H1 (cell line): ENCODE data around the gene UQCRQ. TPM values are rescaled to one million over a fixed set of nuclear protein-coding genes. Genes with fewer than 3 reads are reported as not detected.

ENCODE experiments used
- CTCF ChIA-PET: fragments of 300-600 bp; sonication (Branson Sonifier 250); formaldehyde crosslinking; loops from one replicate; lab custom pipeline; 2021; ENCODE audit not compliant: partially characterized antibody; lab: Charles Lee
- POLR2A ChIA-PET: fragments of 300-600 bp; sonication (Branson Sonifier 250); formaldehyde crosslinking; loops from one replicate; lab custom pipeline; 2021; ENCODE audit warnings: inconsistent platforms; ENCODE audit not compliant: partially characterized antibody; lab: Charles Lee
- DNase-seq, 2 experiments: peaks; one replicate each; pipeline versions ENCODE4 v3.0.0 to v3.0.0-alpha.2; 2010 to 2022; ENCODE audit warnings: low spot score in 2 of 2, low read depth in 1 of 2, mixed read lengths in 1 of 2
- FAIRE-seq: peaks from 2 replicates; lab custom pipeline; 2011; peaks lifted over from hg19 to GRCh38; lab: Jason Lieb, UNC
- H2AFZ ChIP-seq: 2 replicates; pipeline ENCODE4 v1.8.1; 2012; ENCODE audit warnings: low read length, inconsistent platforms
- H2AK5ac ChIP-seq: 2 replicates; pipeline ENCODE4 v1.6.1; 2013; ENCODE audit warnings: low read depth, low read length
- H2BK120ac ChIP-seq: replicated peaks from 2 replicates; pipeline ENCODE3; 2013; ENCODE audit warnings: low read depth, low read length, inconsistent platforms
- H2BK12ac ChIP-seq: 2 replicates; pipeline ENCODE4 v1.6.1; 2013; ENCODE audit warnings: low read depth, low read length
- H2BK15ac ChIP-seq: 2 replicates; pipeline ENCODE4 v1.6.1; 2013; ENCODE audit warnings: low read length
- H2BK20ac ChIP-seq: 2 replicates; pipeline ENCODE4 v1.6.1; 2013; ENCODE audit warnings: low read length
- H2BK5ac ChIP-seq: 2 replicates; pipeline ENCODE4 v1.6.1; 2013; ENCODE audit warnings: low read depth, low read length
- H3K14ac ChIP-seq: 2 replicates; pipeline ENCODE4 v1.6.1; 2013; ENCODE audit warnings: inconsistent platforms; ENCODE audit not compliant: insufficient read length
- H3K18ac ChIP-seq: 2 replicates; pipeline ENCODE4 v1.6.1; 2013; ENCODE audit warnings: low read length; ENCODE audit errors: extremely low read depth
- H3K23ac ChIP-seq: 2 replicates; pipeline ENCODE4 v1.6.1; 2013; ENCODE audit warnings: inconsistent platforms; ENCODE audit not compliant: insufficient read length
- H3K23me2 ChIP-seq: 2 replicates; pipeline ENCODE4 v1.6.1; 2013; ENCODE audit warnings: low read depth, low read length
- H3K27ac ChIP-seq: 2 replicates; pipeline ENCODE4 v1.6.1; 2011; ENCODE audit warnings: low read depth, low read length, inconsistent platforms
- H3K27me3 ChIP-seq, 4 experiments: replicated peaks in 1 of 4; 1 replicate in 1 of 4; 2 replicates in 3 of 4; pipeline versions ENCODE4 v1.6.1 to v1.8.1; 2011 to 2013; ENCODE audit warnings: low read length in 3 of 4, mild to moderate bottlenecking in 3 of 4, inconsistent platforms in 2 of 4, mixed read lengths in 2 of 4, moderate library complexity in 1 of 4; ENCODE audit not compliant: control insufficient read depth in 3 of 4, insufficient read depth in 3 of 4; ENCODE audit errors: extremely low read depth in 1 of 4
- H3K36me3 ChIP-seq, 4 experiments: 2 replicates each; pipeline versions ENCODE4 v1.6.1 to v1.8.1; 2011 to 2013; ENCODE audit warnings: mild to moderate bottlenecking in 4 of 4, low read length in 3 of 4, moderate library complexity in 2 of 4, control low read depth in 1 of 4, inconsistent platforms in 1 of 4; ENCODE audit not compliant: insufficient read depth in 4 of 4, control insufficient read depth in 2 of 4
- H3K4ac ChIP-seq: replicated peaks from 2 replicates; pipeline ENCODE3; 2013; ENCODE audit warnings: low read length, low read depth, mixed read lengths, inconsistent platforms; ENCODE audit not compliant: insufficient read length
- H3K4me1 ChIP-seq, 4 experiments: replicated peaks in 1 of 4; 1 replicate in 1 of 4; 2 replicates in 3 of 4; pipeline versions ENCODE4 v1.6.1 to v1.8.1; 2011 to 2013; ENCODE audit warnings: low read length in 3 of 4, inconsistent platforms in 2 of 4, mixed read lengths in 1 of 4; ENCODE audit not compliant: insufficient read depth in 4 of 4, control insufficient read depth in 3 of 4
- H3K4me2 ChIP-seq, 2 experiments: 2 replicates each; pipeline versions ENCODE4 v1.6.1 to v1.8.1; 2011 to 2013; ENCODE audit warnings: low read depth in 2 of 2, low read length in 2 of 2, control low read depth in 1 of 2, inconsistent platforms in 1 of 2, mild to moderate bottlenecking in 1 of 2; ENCODE audit not compliant: insufficient read depth in 1 of 2
- H3K4me3 ChIP-seq, 4 experiments: fragments of 200-600, 300-600 bp in 1 of 4; sonication (generic), shearing (Covaris generic), sonication (Bioruptor Twin) in 1 of 4; 2 replicates each; pipeline versions ENCODE4 v1.5.1 to v1.8.1; 2011 to 2016; ENCODE audit warnings: low read length in 4 of 4, low read depth in 3 of 4, control low read depth in 2 of 4, inconsistent platforms in 2 of 4, mild to moderate bottlenecking in 2 of 4, mixed read lengths in 1 of 4, moderate library complexity in 1 of 4; ENCODE audit not compliant: insufficient read depth in 2 of 4; ENCODE audit errors: extremely low read depth in 1 of 4
- H3K56ac ChIP-seq: replicated peaks from 2 replicates; pipeline ENCODE3; 2013; ENCODE audit warnings: low read depth, mild to moderate bottlenecking, mixed read lengths, low read length, inconsistent platforms; ENCODE audit not compliant: insufficient read length
- H3K79me1 ChIP-seq: 2 replicates; pipeline ENCODE4 v1.6.1; 2013; ENCODE audit warnings: low read depth, low read length, control low read depth
- H3K79me2 ChIP-seq, 2 experiments: 2 replicates each; pipeline versions ENCODE4 v1.6.1 to v1.8.1; 2012 to 2013; ENCODE audit warnings: low read length in 2 of 2, mild to moderate bottlenecking in 2 of 2, inconsistent platforms in 1 of 2; ENCODE audit not compliant: insufficient read depth in 2 of 2, control insufficient read depth in 1 of 2
- H3K9ac ChIP-seq, 4 experiments: replicated peaks in 1 of 4; 1 replicate in 1 of 4; 2 replicates in 3 of 4; pipeline versions ENCODE4 v1.6.1 to v1.8.1; 2011 to 2013; ENCODE audit warnings: low read depth in 3 of 4, low read length in 3 of 4, control low read depth in 2 of 4, mild to moderate bottlenecking in 2 of 4, moderate library complexity in 2 of 4, inconsistent platforms in 1 of 4; ENCODE audit errors: extremely low read depth in 1 of 4
- H3K9me3 ChIP-seq, 2 experiments: 2 replicates each; pipeline versions ENCODE4 v1.6.1 to v1.8.1; 2012 to 2013; ENCODE audit warnings: mild to moderate bottlenecking in 2 of 2, moderate library complexity in 2 of 2, control low read depth in 1 of 2, inconsistent platforms in 1 of 2, low read depth in 1 of 2, low read length in 1 of 2, mixed read lengths in 1 of 2; ENCODE audit not compliant: insufficient read depth in 2 of 2
- H4K20me1 ChIP-seq, 2 experiments: replicated peaks in 1 of 2; 2 replicates each; pipeline versions ENCODE3 to v1.8.1; 2011 to 2013; ENCODE audit warnings: inconsistent platforms in 2 of 2, low read length in 2 of 2, mild to moderate bottlenecking in 1 of 2; ENCODE audit not compliant: insufficient read depth in 2 of 2, control insufficient read depth in 1 of 2
- H4K5ac ChIP-seq: 2 replicates; pipeline ENCODE4 v1.6.1; 2013; ENCODE audit warnings: low read length, low read depth, mixed read lengths, inconsistent platforms; ENCODE audit not compliant: insufficient read length
- H4K8ac ChIP-seq: 2 replicates; pipeline ENCODE4 v1.8.0; 2013; ENCODE audit warnings: mild to moderate bottlenecking, moderate library complexity, low read length, inconsistent platforms; ENCODE audit not compliant: insufficient read depth; ENCODE audit errors: extremely low read depth
- H4K91ac ChIP-seq: replicated peaks from 2 replicates; pipeline ENCODE3; 2013; ENCODE audit warnings: low read length, mixed read lengths, inconsistent platforms; ENCODE audit not compliant: insufficient read length
- E2F6 ChIP-seq: IDR thresholded peaks from 2 replicates; pipeline ENCODE4 v1.6.1; 2012; ENCODE audit warnings: inconsistent platforms
- EZH2 ChIP-seq: fragments of 200-600 bp; sonication (generic); IDR thresholded peaks from 2 replicates; pipeline ENCODE4 v1.7.1; 2012; ENCODE audit warnings: low read depth, mild to moderate bottlenecking, moderate library complexity, low read length, inconsistent platforms; ENCODE audit not compliant: severe bottlenecking
- FOSL1 ChIP-seq: IDR thresholded peaks from 2 replicates; pipeline ENCODE4 v1.6.1; 2011; ENCODE audit warnings: mild to moderate bottlenecking, low read depth, low read length, moderate library complexity; ENCODE audit not compliant: insufficient read depth
- SIN3A ChIP-seq, 2 experiments: IDR thresholded peaks in 1 of 2; conservative IDR thresholded peaks in 1 of 2; 2 replicates each; pipeline ENCODE4 v1.6.1; 2011 to 2012; ENCODE audit warnings: low read length in 2 of 2, improper control_type of control experiment in 1 of 2, low read depth in 1 of 2, mild to moderate bottlenecking in 1 of 2
- TCF12 ChIP-seq: IDR thresholded peaks from 2 replicates; pipeline ENCODE4 v1.6.1; 2011; ENCODE audit warnings: low read depth, mild to moderate bottlenecking, low read length
- WGBS, 2 experiments: shearing (Covaris generic) in 1 of 2; methylation state at CpG; one replicate each; pipeline versions ENCODE4 v1.1.6 to v1.1.7; 2013 to 2015; ENCODE audit warnings: low lambda C conversion rate in 2 of 2, mixed read lengths in 2 of 2, inconsistent platforms in 1 of 2, low coverage in 1 of 2, missing lambda C conversion rate in 1 of 2; ENCODE audit not compliant: insufficient replicate concordance in 2 of 2, insufficient coverage in 1 of 2, insufficient read length in 1 of 2; ENCODE audit errors: extremely low coverage in 1 of 2, missing lambda C conversion rate in 1 of 2; 5-methylcytosine and 5-hydroxymethylcytosine counted together
- long read RNA-seq, 2 experiments: library from RNA in 1 of 2; library from capped mRNA in 1 of 2; stranded (forward); transcript quantifications; one replicate each; pipeline ENCODE4 v2.0.0, GENCODE V29; 2021; ENCODE audit warnings: inconsistent platforms in 1 of 2
- polyA minus RNA-seq, 3 experiments: library from RNA; depleted of rRNA, polyadenylated mRNA; stranded (reverse); fragments of >200 nt; gene quantifications; 1 replicate in 2 of 3; 2 replicates in 1 of 3; pipeline ENCODE4 v1.2.3, GENCODE V29; 2011
- polyA plus RNA-seq, 7 experiments: library from polyadenylated mRNA; depleted of rRNA in 3 of 7; stranded (reverse) in 5 of 7; unstranded in 2 of 7; fragments of >200 nt in 5 of 7; fragments of 200-250 nt in 2 of 7; gene quantifications; 1 replicate in 5 of 7; 2 replicates in 1 of 7; 4 replicates in 1 of 7; pipeline versions ENCODE4 v1.2.1 to v1.2.3, GENCODE V29; 2011 to 2013; ENCODE audit warnings: missing spikeins in 2 of 7, mixed read lengths in 2 of 7
- total RNA-seq: library from RNA; stranded (reverse); fragmentation: NEBNext Ultra II Directional; extraction: Animal tissue kit (Norgen Biotek cat#: 25700); gene quantifications from 2 replicates; pipeline ENCODE4 v1.2.1, GENCODE V29; 2021

The UQCRQ gene
- total RNA-seq (282 and 293 TPM in 2 replicates), polyA plus RNA-seq (2011; rRNA removed) (177 and 195 TPM in 2 replicates), polyA minus RNA-seq (2011; rRNA and poly(A)+ RNA removed) (18.8 and 18.9 TPM in 2 replicates)
- polyA plus RNA-seq (2011; cell fraction: cytosol; rRNA removed): 180 TPM
- polyA plus RNA-seq (2011; cell fraction: nucleus; rRNA removed): 145 TPM
- polyA plus RNA-seq (2012, experiment 1 of 2): 223 to 374 TPM (median 268 TPM) in 4 replicates
- 178 TPM for polyA plus RNA-seq (2012, experiment 2 of 2)
- polyA plus RNA-seq (2013, experiment 1 of 2): 550 TPM
- 597 TPM for polyA plus RNA-seq (2013, experiment 2 of 2)
- polyA minus RNA-seq (2011; cell fraction: cytosol; rRNA and poly(A)+ RNA removed): 47.9 TPM
- 51.4 TPM for polyA minus RNA-seq (2011; cell fraction: nucleus; rRNA and poly(A)+ RNA removed)
- long read RNA-seq, experiment 1, transcript UQCRQ-202 (3 exons, 429 nt): minor isoform, 11 of 215 reads
- long read RNA-seq, experiment 1, transcript UQCRQ-201 (2 exons, 586 nt): minor isoform, 44 of 215 reads
- long read RNA-seq, experiment 1, transcript UQCRQ-203 (3 exons, 839 nt): major isoform, 143 of 215 reads
- long read RNA-seq, experiment 1, partial matches to known transcripts: 1 of 215 reads
- long read RNA-seq, experiment 1, other reads (novel, unspliced or antisense): 13 of 215 reads
- long read RNA-seq, experiment 2, transcript UQCRQ-206 (2 exons, 874 nt): major isoform, 5 of 8 reads
- long read RNA-seq, experiment 2, partial matches to known transcripts: 0 of 8 reads
- long read RNA-seq, experiment 2, other reads (novel, unspliced or antisense): 2 of 8 reads

- H3K9me3 ChIP-seq: no peaks in the 10 kb centered on the region
- peak within 1 kb of the TSS; percentile 98 for H4K8ac ChIP-seq
- DNase-seq (peak; percentile 93 to 97), FAIRE-seq (peak; percentile 73)
- peaks cover 0 to 2% of the 10 kb centered on the region in 2 experiments for H4K20me1 ChIP-seq
- peak within 1 kb of the TSS; percentile 93 for H3K27ac ChIP-seq
- H3K23me2 ChIP-seq: peaks cover 6% of the 10 kb centered on the region
- H2BK12ac ChIP-seq: 0 out of 2 replicates have a peak within 1 kb of the TSS, but pooled peaks have one; percentile 2
- 1% methylated on average over 47 of the region's 55 CpGs; no CpG with 5 or more reads in 1 of the 2 experiments for WGBS, 2 experiments
- H4K5ac ChIP-seq: peak within 1 kb of the TSS; percentile 91
- H3K9ac ChIP-seq: peak within 1 kb of the TSS; percentile 75 to 96 (median 85)
- H2AFZ ChIP-seq: peak within 1 kb of the TSS; percentile 47
- 0 out of 2 replicates have a peak within 1 kb of the TSS, but pooled peaks have one; percentile 58 for H2AK5ac ChIP-seq
- H3K4ac ChIP-seq: peak within 1 kb of the TSS; percentile 75
- no peaks in the 10 kb centered on the region for H3K27me3 ChIP-seq
- H3K4me3 ChIP-seq: peak within 1 kb of the TSS; percentile 80 to 99 (median 88)
- no peak within 1 kb of the TSS for H2BK15ac ChIP-seq
- no peak within 1 kb of the TSS for H2BK20ac ChIP-seq
- peaks cover 6 to 23% (median 14%) of the 10 kb centered on the region in 4 experiments; a peak in 5 of 8 replicates for H3K36me3 ChIP-seq
- peak within 1 kb of the TSS; percentile 67 for H3K56ac ChIP-seq
- H2BK120ac ChIP-seq: no peak within 1 kb of the TSS
- no peak within 1 kb of the TSS; the same call in 1 of the 2 replicates for H3K18ac ChIP-seq
- no peak within 1 kb of the TSS for H3K23ac ChIP-seq
- peak within 1 kb of the TSS; percentile 58 for H4K91ac ChIP-seq
- H3K79me2 ChIP-seq: peaks cover 3 to 13% of the 10 kb centered on the region in 2 experiments; a peak in 2 of 4 replicates
- ChIA-PET POLR2A (interaction anchor here (0.6 to 4.3 kb wide), 20 partner anchors 9 to 573 kb away, joined by 3 to 32 read pairs (median 4); partner anchors contain the start of genes HSPA4, KIF3A, SHROOM1 and SLC22A4), CTCF (interaction anchor here (1.0 to 32.2 kb wide), 8 partner anchors 12 to 59 kb away, joined by 3 to 465 read pairs (median 6); partner anchors contain the start of gene SHROOM1)
- no peak within 1 kb of the TSS for H3K14ac ChIP-seq
- H2BK5ac ChIP-seq: peak within 1 kb of the TSS; percentile 77
- H3K4me2 ChIP-seq: peak within 1 kb of the TSS; percentile 81 to 85
- peaks cover 4 to 7% (median 6%) of the 10 kb centered on the region in 4 experiments; a peak in 5 of 7 replicates for H3K4me1 ChIP-seq
- H3K79me1 ChIP-seq: peaks cover 3% of the 10 kb centered on the region; the same call in 1 of the 2 replicates
- TF ChIP-seq TCF12 (0 out of 2 replicates have a peak, but pooled peaks have one; percentile 5), EZH2 (no peak), FOSL1 (no peak), E2F6 (peak; percentile 41; the same call in 1 of the 2 replicates), SIN3A (conservative IDR thresholded peaks at IDR 0.05 in 1 of 2, IDR thresholded peaks at IDR 0.05 in 1 of 2; ENCODE audit: low read depth in 1 of 2, low read length in 2 of 2) (peak; percentile 77 to 79; a peak in 2 of 4 replicates)
These were observed at the start of gene UQCRQ, which contains the start of gene GDF9 for GRCh38 chr5:132866342-132867045. UQCRQ (plus strand) TSS chr5:132866642; CDS start chr5:132866882, 240 bp downstream. GDF9 (minus strand) TSS chr5:132866469; CDS start chr5:132864533, 1,936 bp downstream.
